BLaER1 (cell line): ENCODE data around the gene DLL1.

Source experiments
- H3K27ac ChIP-seq: shearing (Covaris generic); formaldehyde crosslinking; 2 replicates; pipeline ENCODE4 v1.8.1; 2022
- H3K27me3 ChIP-seq: shearing (Covaris generic); formaldehyde crosslinking; 2 replicates; pipeline ENCODE4 v1.8.1; 2022
- H3K36me3 ChIP-seq: shearing (Covaris generic); formaldehyde crosslinking; 2 replicates; pipeline ENCODE4 v1.8.1; 2022
- H3K4me1 ChIP-seq: shearing (Covaris generic); formaldehyde crosslinking; 2 replicates; pipeline ENCODE4 v1.8.1; 2022
- H3K4me2 ChIP-seq: shearing (Covaris generic); formaldehyde crosslinking; 2 replicates; pipeline ENCODE4 v1.8.1; 2022
- H3K4me3 ChIP-seq: shearing (Covaris generic); formaldehyde crosslinking; 2 replicates; pipeline ENCODE4 v1.8.1; 2022
- H3K9ac ChIP-seq: shearing (Covaris generic); formaldehyde crosslinking; 2 replicates; pipeline ENCODE4 v1.8.1; 2022
- H3K9me3 ChIP-seq: shearing (Covaris generic); formaldehyde crosslinking; 2 replicates; pipeline ENCODE4 v1.8.1; 2022
- H4K20me1 ChIP-seq: shearing (Covaris generic); formaldehyde crosslinking; 2 replicates; pipeline ENCODE4 v1.8.1; 2022
- Cebpa-rat ChIP-seq: shearing (Covaris generic); IDR thresholded peaks from 2 replicates; pipeline ENCODE4 v1.8.1; 2022

The DLL1 gene

DNA sequence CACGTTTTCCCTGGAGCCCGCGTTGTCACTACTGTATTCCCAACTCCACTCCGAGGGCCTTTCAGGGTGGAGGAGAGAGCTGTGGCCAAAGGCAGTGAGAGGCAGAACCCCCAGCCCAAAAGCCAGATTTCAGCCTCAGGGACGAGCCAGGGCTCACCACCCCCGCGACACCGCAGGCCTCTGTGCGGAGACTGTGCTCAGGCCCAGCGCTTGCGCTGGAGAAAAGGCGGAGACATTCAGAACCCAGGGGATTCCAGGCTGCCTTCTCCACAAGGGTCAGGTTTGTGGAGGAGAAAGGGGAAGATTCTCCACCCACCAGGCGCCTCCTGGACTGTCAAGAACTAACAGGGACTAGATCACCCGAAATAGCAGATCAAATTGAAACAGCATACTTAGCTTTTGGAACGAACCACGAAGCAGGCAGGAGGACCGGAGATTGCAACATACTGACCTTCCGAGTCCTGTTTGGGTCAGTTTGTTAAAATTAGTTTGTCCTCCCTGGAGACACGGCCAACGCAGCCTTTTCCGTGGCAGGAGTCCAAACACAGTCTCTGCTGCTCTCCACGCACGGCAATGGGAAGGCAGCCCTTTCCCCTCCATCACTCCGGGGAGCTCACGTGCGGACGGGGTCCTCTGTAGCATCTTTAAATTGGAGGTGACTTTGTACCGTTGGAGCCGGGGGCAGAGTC is 14.4 kb downstream of the DLL1 start:
- TF ChIP-seq Cebpa-rat = no peak
- peaks cover 26% of the 10 kb centered on the region; the same call in 1 of the 2 replicates for H4K20me1 ChIP-seq
- H3K4me2 ChIP-seq = peak overlapping the region; percentile 66
- H3K9me3 ChIP-seq = peaks cover 8% of the 10 kb centered on the region; the same call in 1 of the 2 replicates
- H3K36me3 ChIP-seq = no peaks in the 10 kb centered on the region
- no peak overlapping the region for H3K4me3 ChIP-seq
- peaks cover 24% of the 10 kb centered on the region for H3K27me3 ChIP-seq
- H3K27ac ChIP-seq = no peak overlapping the region
- H3K9ac ChIP-seq = no peak overlapping the region
- peaks cover 69% of the 10 kb centered on the region for H3K4me1 ChIP-seq

DNA sequence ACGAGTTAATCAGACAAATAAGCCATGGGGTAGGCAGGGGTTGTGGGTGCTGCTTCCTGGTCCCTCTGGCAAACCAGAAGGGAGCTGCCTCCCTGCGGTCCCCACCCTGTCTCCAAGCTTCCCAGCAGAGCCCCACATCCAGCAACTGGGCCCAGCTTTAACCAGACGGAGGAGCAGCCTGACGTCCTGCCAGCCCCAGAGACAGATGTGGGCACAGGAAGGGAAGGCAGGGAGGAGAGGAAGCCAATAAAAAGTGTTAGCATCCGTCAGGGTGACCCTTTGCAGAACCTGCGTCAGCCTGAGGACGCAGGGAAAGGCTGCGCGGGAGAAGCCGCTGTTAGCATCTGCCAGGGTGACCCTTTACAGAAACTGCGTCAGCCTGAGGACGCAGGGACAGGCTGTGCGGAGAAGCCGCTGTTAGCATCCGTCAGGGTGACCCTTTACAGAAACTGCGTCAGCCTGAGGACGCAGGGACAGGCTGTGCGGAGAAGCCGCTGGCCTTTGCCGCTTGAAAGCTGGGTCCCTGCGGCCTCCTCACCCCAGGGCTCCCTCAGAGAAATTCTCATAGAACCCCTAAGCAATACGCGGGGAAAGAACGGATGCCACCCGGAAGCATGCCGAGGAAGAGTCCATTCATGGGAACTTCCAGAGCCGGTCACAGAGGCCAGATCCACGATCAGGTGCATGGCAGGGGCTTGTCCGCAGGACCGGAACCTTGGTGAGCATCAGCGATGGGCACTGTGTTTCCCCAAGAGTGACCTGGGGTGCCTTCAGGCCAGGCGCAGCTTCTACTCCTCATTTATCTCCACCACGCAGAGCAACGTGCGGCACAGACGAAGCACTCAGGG is 15.9 kb downstream of the DLL1 start:
- Histone ChIP-seq H3K4me2 (no peak overlapping the region), H3K4me3 (no peak overlapping the region), H3K36me3 (no peaks in the 10 kb centered on the region), H3K9ac (no peak overlapping the region), H4K20me1 (peaks cover 26% of the 10 kb centered on the region; the same call in 1 of the 2 replicates), H3K9me3 (peaks cover 8% of the 10 kb centered on the region; the same call in 1 of the 2 replicates), H3K27ac (no peak overlapping the region), H3K27me3 (peaks cover 16% of the 10 kb centered on the region), H3K4me1 (peaks cover 73% of the 10 kb centered on the region)
- no peak for TF ChIP-seq Cebpa-rat

DNA sequence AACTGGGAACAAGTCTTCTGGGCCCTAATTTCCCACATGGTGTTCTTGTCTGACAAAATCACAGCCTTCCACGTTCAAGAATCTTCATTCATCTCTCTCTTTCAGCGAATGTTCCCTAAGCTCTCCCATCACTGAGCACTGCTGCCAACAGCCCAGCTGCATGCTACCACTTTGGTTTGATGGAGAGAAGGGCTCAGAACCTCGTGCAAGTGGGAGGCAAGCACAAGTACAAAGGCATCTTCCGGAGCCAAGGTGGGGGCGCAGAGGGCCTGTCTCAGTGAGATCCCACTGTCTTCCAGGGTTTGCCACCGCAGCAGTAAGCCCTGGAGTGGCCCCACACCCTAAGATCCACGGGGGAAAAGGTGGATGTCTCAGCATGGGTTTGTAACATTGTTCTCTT is 17.2 kb downstream of the DLL1 start:
- no peak overlapping the region for H3K4me3 ChIP-seq
- TF ChIP-seq Cebpa-rat = no peak
- peaks cover 8% of the 10 kb centered on the region; the same call in 1 of the 2 replicates for H3K9me3 ChIP-seq
- H4K20me1 ChIP-seq = peaks cover 26% of the 10 kb centered on the region; the same call in 1 of the 2 replicates
- H3K4me2 ChIP-seq = no peak overlapping the region
- no peaks in the 10 kb centered on the region for H3K36me3 ChIP-seq
- no peak overlapping the region for H3K9ac ChIP-seq
- H3K27ac ChIP-seq = no peak overlapping the region
- peaks cover 67% of the 10 kb centered on the region for H3K4me1 ChIP-seq
- H3K27me3 ChIP-seq = peaks cover 25% of the 10 kb centered on the region

DNA sequence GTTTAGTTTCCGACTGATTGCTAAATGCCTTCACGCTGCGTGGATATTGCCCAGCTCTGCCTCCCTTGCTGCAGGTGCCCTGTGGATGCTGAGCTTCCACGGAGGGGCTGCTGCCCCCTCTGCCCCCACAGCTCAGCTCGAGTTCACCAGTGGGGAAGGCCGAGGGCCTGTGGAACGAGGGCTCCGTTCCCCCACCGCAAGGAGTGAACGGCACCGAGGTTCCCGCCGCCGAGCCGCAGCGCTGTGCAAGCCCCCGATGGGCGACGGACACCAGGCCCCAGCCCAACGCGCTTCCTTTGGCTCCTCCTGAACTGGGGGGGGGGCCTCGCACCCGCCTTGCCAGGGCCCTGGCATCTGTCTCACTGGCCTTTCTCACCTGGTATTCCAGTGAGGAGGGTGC is 17.7 kb downstream of the DLL1 start:
- Histone ChIP-seq H3K4me1 (peaks cover 62% of the 10 kb centered on the region), H4K20me1 (peaks cover 26% of the 10 kb centered on the region; the same call in 1 of the 2 replicates), H3K4me2 (no peak overlapping the region; the same call in 1 of the 2 replicates), H3K36me3 (no peaks in the 10 kb centered on the region), H3K27me3 (peaks cover 30% of the 10 kb centered on the region), H3K9me3 (peaks cover 8% of the 10 kb centered on the region; the same call in 1 of the 2 replicates), H3K9ac (no peak overlapping the region), H3K4me3 (no peak overlapping the region), H3K27ac (no peak overlapping the region)
- no peak for TF ChIP-seq Cebpa-rat

- H3K4me3 ChIP-seq = peak overlapping the region; percentile 61
Observed at GRCh38 chr6:170272341-170273065, 18.4 kb downstream of the DLL1 start.

GRCh38 chr6:170271771-170272314 is 19.0 kb downstream of the DLL1 start:
- no peak; the same call in 1 of the 2 replicates for TF ChIP-seq Cebpa-rat
- peaks cover 6% of the 10 kb centered on the region; the same call in 1 of the 2 replicates for H3K9me3 ChIP-seq
- H3K4me2 ChIP-seq = peak overlapping the region; percentile 95
- H3K9ac ChIP-seq = peak overlapping the region; percentile 58
- peak overlapping the region; percentile 61 for H3K4me3 ChIP-seq
- peaks cover 49% of the 10 kb centered on the region for H3K4me1 ChIP-seq
- H3K27ac ChIP-seq = peak overlapping the region; percentile 73
- peaks cover 26% of the 10 kb centered on the region; the same call in 1 of the 2 replicates for H4K20me1 ChIP-seq
- peaks cover 30% of the 10 kb centered on the region for H3K27me3 ChIP-seq
- H3K36me3 ChIP-seq = no peaks in the 10 kb centered on the region

More at GRCh38 chr6:170272341-170273065, 18.4 kb downstream of the DLL1 start:
- TF ChIP-seq Cebpa-rat = no peak
- Histone ChIP-seq H3K27me3 (peaks cover 30% of the 10 kb centered on the region), H3K9me3 (peaks cover 8% of the 10 kb centered on the region; the same call in 1 of the 2 replicates), H3K4me2 (peak overlapping the region; percentile 95), H3K9ac (no peak overlapping the region), H4K20me1 (peaks cover 26% of the 10 kb centered on the region; the same call in 1 of the 2 replicates), H3K27ac (peak overlapping the region; percentile 58; the same call in 1 of the 2 replicates), H3K36me3 (no peaks in the 10 kb centered on the region), H3K4me1 (peaks cover 56% of the 10 kb centered on the region)

DNA sequence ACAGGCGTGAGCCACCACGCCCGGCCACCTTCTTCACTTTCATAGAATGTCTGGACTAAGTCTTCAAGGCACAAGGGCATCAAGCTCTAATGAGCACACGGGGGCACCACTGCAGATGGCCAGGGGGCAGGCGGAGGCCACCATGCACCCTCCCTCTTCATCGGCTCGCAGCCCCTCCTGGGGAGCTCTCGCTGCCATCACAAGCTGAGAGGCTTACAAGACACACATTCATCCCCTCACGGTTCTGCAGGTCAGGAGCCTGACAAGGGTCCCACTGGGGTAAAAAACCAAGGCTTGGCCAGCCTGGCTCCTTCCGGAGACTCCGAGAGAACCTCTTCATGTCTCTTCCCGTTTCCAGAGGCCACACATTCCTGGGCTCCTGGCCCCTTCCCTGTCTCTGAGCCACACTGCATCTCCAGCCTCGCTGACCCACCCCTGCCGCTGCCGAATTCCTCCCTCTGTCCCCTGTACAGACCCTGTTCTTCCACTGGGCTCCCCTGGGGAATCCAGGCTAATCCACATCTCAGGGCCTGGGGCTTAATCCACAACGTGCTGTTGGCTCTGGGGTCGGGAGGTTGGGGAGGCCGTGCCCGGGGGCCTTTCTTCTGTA is 19.8 kb downstream of the DLL1 start:
- peak overlapping the region; percentile 73 for H3K27ac ChIP-seq
- no peak for TF ChIP-seq Cebpa-rat
- no peaks in the 10 kb centered on the region for H3K9me3 ChIP-seq
- peaks cover 41% of the 10 kb centered on the region for H3K4me1 ChIP-seq
- H3K36me3 ChIP-seq = no peaks in the 10 kb centered on the region
- H3K4me3 ChIP-seq = peak overlapping the region; percentile 61
- peaks cover 26% of the 10 kb centered on the region; the same call in 1 of the 2 replicates for H4K20me1 ChIP-seq
- H3K4me2 ChIP-seq = peak overlapping the region; percentile 95
- H3K27me3 ChIP-seq = peaks cover 30% of the 10 kb centered on the region
- peak overlapping the region; percentile 58 for H3K9ac ChIP-seq

- peaks cover 45% of the 10 kb centered on the region for H3K4me1 ChIP-seq
- H4K20me1 ChIP-seq = peaks cover 26% of the 10 kb centered on the region; the same call in 1 of the 2 replicates
- no peaks in the 10 kb centered on the region for H3K36me3 ChIP-seq
- no peak overlapping the region for H3K4me3 ChIP-seq
- H3K27ac ChIP-seq = no peak overlapping the region
- no peaks in the 10 kb centered on the region for H3K9me3 ChIP-seq
- peaks cover 30% of the 10 kb centered on the region for H3K27me3 ChIP-seq
- peak overlapping the region; percentile 95 for H3K4me2 ChIP-seq
- no peak overlapping the region for H3K9ac ChIP-seq
- TF ChIP-seq Cebpa-rat = no peak
Observed at GRCh38 chr6:170269846-170270541, 20.9 kb downstream of the DLL1 start.
